ENCODE measurements around the gene CNTNAP5.

The CNTNAP5 gene

GRCh38 chr2:124485659-124486058 is 460.6 kb downstream of the CNTNAP5 start:
- CTCF ChIA-PET = no interaction called here
- POLR2A ChIA-PET = no interaction called here
- no peak for DNase-seq (ENCODE audit: extremely low spot score)
- no peak for TF ChIP-seq SUZ12 (IDR thresholded peaks at IDR 0.05)
- TF ChIP-seq FOXK2 (IDR thresholded peaks at IDR 0.05) = no peak
- TF ChIP-seq PKNOX1 (IDR thresholded peaks at IDR 0.05) = no peak
- TF ChIP-seq L3MBTL2 (conservative IDR thresholded peaks at IDR 0.05) = no peak
- TF ChIP-seq CTBP1 (IDR thresholded peaks at IDR 0.05; ENCODE audit: borderline replicate concordance) = no peak
- no peak for TF ChIP-seq FOXA1 (IDR thresholded peaks at IDR 0.05)
- no peak for TF ChIP-seq SP1 (IDR thresholded peaks at IDR 0.05)
- TF ChIP-seq FOXM1 (IDR thresholded peaks at IDR 0.05; ENCODE audit: borderline replicate concordance) = no peak

- POLR2A ChIA-PET = no interaction called here
- TF ChIP-seq PKNOX1 (IDR thresholded peaks at IDR 0.05) (no peak), L3MBTL2 (conservative IDR thresholded peaks at IDR 0.05) (no peak), FOXM1 (IDR thresholded peaks at IDR 0.05; ENCODE audit: borderline replicate concordance) (no peak), SUZ12 (IDR thresholded peaks at IDR 0.05) (no peak), TARDBP (IDR thresholded peaks at IDR 0.05) (no peak), FOXK2 (IDR thresholded peaks at IDR 0.05) (no peak), HDGF (IDR thresholded peaks at IDR 0.05; ENCODE audit: borderline replicate concordance) (no peak), SP1 (IDR thresholded peaks at IDR 0.05) (no peak), ARNT (IDR thresholded peaks at IDR 0.05) (no peak), ZNF384 (IDR thresholded peaks at IDR 0.05) (no peak), LEF1 (IDR thresholded peaks at IDR 0.05; ENCODE audit: borderline replicate concordance) (no peak), CTBP1 (IDR thresholded peaks at IDR 0.05; ENCODE audit: borderline replicate concordance) (no peak), BHLHE40 (IDR thresholded peaks at IDR 0.05; ENCODE audit: borderline replicate concordance) (no peak), FOXA1 (IDR thresholded peaks at IDR 0.05) (no peak), ELF4 (IDR thresholded peaks at IDR 0.05) (no peak), NFRKB (IDR thresholded peaks at IDR 0.05) (no peak)
- DNase-seq (ENCODE audit: extremely low spot score) = no peak
- CTCF ChIA-PET = no interaction called here
These were observed 464.6 kb downstream of the CNTNAP5 start for GRCh38 chr2:124489686-124490085.

- no peak for TF ChIP-seq HDGF (IDR thresholded peaks at IDR 0.05; ENCODE audit: borderline replicate concordance)
- ChIA-PET CTCF (no interaction called here), POLR2A (no interaction called here)
- no peak for DNase-seq (ENCODE audit: extremely low spot score)
These were observed 476.6 kb downstream of the CNTNAP5 start for GRCh38 chr2:124501575-124502152.

GRCh38 chr2:124514236-124514635 is 489.1 kb downstream of the CNTNAP5 start:
- CTCF ChIA-PET = no interaction called here
- POLR2A ChIA-PET = no interaction called here
- TF ChIP-seq FOXK2 (IDR thresholded peaks at IDR 0.05) = no peak
- TF ChIP-seq TARDBP (IDR thresholded peaks at IDR 0.05) = no peak
- no peak for TF ChIP-seq PKNOX1 (IDR thresholded peaks at IDR 0.05)
- TF ChIP-seq LEF1 (IDR thresholded peaks at IDR 0.05; ENCODE audit: borderline replicate concordance) = no peak
- no peak for TF ChIP-seq NFRKB (IDR thresholded peaks at IDR 0.05)
- TF ChIP-seq BHLHE40 (IDR thresholded peaks at IDR 0.05; ENCODE audit: borderline replicate concordance) = no peak
- TF ChIP-seq ARNT (IDR thresholded peaks at IDR 0.05) = no peak
- no peak for TF ChIP-seq FOXM1 (IDR thresholded peaks at IDR 0.05; ENCODE audit: borderline replicate concordance)
- TF ChIP-seq ZNF384 (IDR thresholded peaks at IDR 0.05) = no peak
- no peak for TF ChIP-seq FOXA1 (IDR thresholded peaks at IDR 0.05)
- TF ChIP-seq CTBP1 (IDR thresholded peaks at IDR 0.05; ENCODE audit: borderline replicate concordance) = no peak
- no peak for TF ChIP-seq HDGF (IDR thresholded peaks at IDR 0.05; ENCODE audit: borderline replicate concordance)
- no peak for TF ChIP-seq SUZ12 (IDR thresholded peaks at IDR 0.05)
- no peak for TF ChIP-seq SP1 (IDR thresholded peaks at IDR 0.05)
- no peak for TF ChIP-seq L3MBTL2 (conservative IDR thresholded peaks at IDR 0.05)
- TF ChIP-seq ELF4 (IDR thresholded peaks at IDR 0.05) = no peak
- no peak for DNase-seq (ENCODE audit: extremely low spot score)

GRCh38 chr2:124520953-124521352 is 495.9 kb downstream of the CNTNAP5 start:
- DNase-seq (ENCODE audit: extremely low spot score) = no peak
- POLR2A ChIA-PET = no interaction called here
- CTCF ChIA-PET = no interaction called here
- TF ChIP-seq SP1 (IDR thresholded peaks at IDR 0.05) = no peak
- TF ChIP-seq ZNF384 (IDR thresholded peaks at IDR 0.05) = no peak
- TF ChIP-seq SUZ12 (IDR thresholded peaks at IDR 0.05) = no peak
- no peak for TF ChIP-seq ELF4 (IDR thresholded peaks at IDR 0.05)
- no peak for TF ChIP-seq BHLHE40 (IDR thresholded peaks at IDR 0.05; ENCODE audit: borderline replicate concordance)
- no peak for TF ChIP-seq HDGF (IDR thresholded peaks at IDR 0.05; ENCODE audit: borderline replicate concordance)
- TF ChIP-seq FOXA1 (IDR thresholded peaks at IDR 0.05) = no peak
- no peak for TF ChIP-seq ARNT (IDR thresholded peaks at IDR 0.05)

GRCh38 chr2:124523096-124523495 is 498.0 kb downstream of the CNTNAP5 start:
- ChIA-PET CTCF (no interaction called here), POLR2A (no interaction called here)
- DNase-seq (ENCODE audit: extremely low spot score) = no peak
- TF ChIP-seq ARNT (IDR thresholded peaks at IDR 0.05) (no peak), TARDBP (IDR thresholded peaks at IDR 0.05) (no peak), BHLHE40 (IDR thresholded peaks at IDR 0.05; ENCODE audit: borderline replicate concordance) (no peak), NFRKB (IDR thresholded peaks at IDR 0.05) (no peak)

Data from HEK293T (cell line).